K562 (cell line): ENCODE results near the gene OCA2. TPM values are rescaled to one million over a fixed set of nuclear protein-coding genes. Genes with fewer than 3 reads are reported as not detected.

Experiments used
- ATAC-seq: fragments of 200-7000 bp; cut with Tn5 transposase; 3 replicates; pipeline ENCODE4 v1.9.1; 2020; ENCODE audit warnings: moderate library complexity
- BruUV-seq: library from RNA; stranded (reverse); fragments of 400-500 nt; replicated peaks from 2 replicates; lab custom pipeline; 2021; lab: Mats Ljungman, UMichigan
- CTCF ChIA-PET: fragments of 300-600 bp; formaldehyde crosslinking; extraction: SDS; loops from one replicate; lab custom pipeline; 2021; ENCODE audit warnings: low intra/inter-chr PET ratio; lab: Yijun Ruan, JAX
- POLR2A ChIA-PET: fragments of 300-600, 350-650 bp; sonication (Branson Sonifier 250); formaldehyde crosslinking; extraction: SDS; loops from one replicate; lab custom pipeline; 2021; ENCODE audit warnings: antibody characterized with exemption, inconsistent platforms; lab: Yijun Ruan, JAX
- DNase-seq, 4 experiments: peaks; one replicate each; pipeline versions ENCODE4 v3.0.0 to v3.0.0-alpha.2; 2011 to 2018; ENCODE audit warnings: low spot score in 3 of 4, mixed read lengths in 3 of 4; ENCODE audit errors: extremely low read depth in 1 of 4
- FAIRE-seq: peaks from 2 replicates; lab custom pipeline; 2011; peaks lifted over from hg19 to GRCh38; lab: Jason Lieb, UNC
- H2AFZ ChIP-seq: 2 replicates; pipeline ENCODE4 v1.6.0; 2011; ENCODE audit warnings: low read depth, low read length, control low read depth, inconsistent platforms
- H3K27ac ChIP-seq: fragments of 200-600 bp; 3 replicates; pipeline ENCODE4 v1.8.0; 2011; ENCODE audit warnings: low read depth, mild to moderate bottlenecking, control low read depth, inconsistent platforms, low read length, moderate library complexity, mixed read lengths; ENCODE audit errors: extremely low read depth
- H3K27me3 ChIP-seq, 2 experiments: fragments of 300-600 bp in 1 of 2; 2 replicates in 1 of 2; 3 replicates in 1 of 2; pipeline versions ENCODE4 v1.6.0 to v1.8.0; 2011; ENCODE audit warnings: inconsistent platforms in 2 of 2, low read length in 2 of 2, mild to moderate bottlenecking in 1 of 2, mixed read lengths in 1 of 2, moderate library complexity in 1 of 2; ENCODE audit not compliant: control insufficient read depth in 2 of 2, insufficient read depth in 2 of 2
- H3K36me3 ChIP-seq: fragments of 300-600 bp; 3 replicates; pipeline ENCODE4 v1.8.0; 2011; ENCODE audit warnings: mild to moderate bottlenecking, low read length, inconsistent platforms; ENCODE audit not compliant: control insufficient read depth, insufficient read depth
- H3K4me1 ChIP-seq, 2 experiments: fragments of 200-600 bp in 1 of 2; replicated peaks in 1 of 2; 2 replicates in 1 of 2; 3 replicates in 1 of 2; pipeline versions ENCODE4 v1.5.1 to v1.8.0; 2011; ENCODE audit warnings: inconsistent platforms in 2 of 2, low read length in 2 of 2, mild to moderate bottlenecking in 1 of 2, mixed read lengths in 1 of 2, moderate library complexity in 1 of 2; ENCODE audit not compliant: control insufficient read depth in 2 of 2, insufficient read depth in 2 of 2
- H3K4me2 ChIP-seq: 2 replicates; pipeline ENCODE4 v1.6.1; 2011; ENCODE audit warnings: low read length, control low read depth, inconsistent platforms, mixed read lengths; ENCODE audit not compliant: insufficient read depth
- H3K4me3 ChIP-seq: fragments of 200-600 bp; sonication (generic), shearing (Covaris generic); 2 replicates; pipeline ENCODE4 v1.5.1; 2016; ENCODE audit warnings: control low read depth, inconsistent platforms
- H3K79me2 ChIP-seq: fragments of 200-600 bp; 3 replicates; pipeline ENCODE4 v1.8.0; 2011; ENCODE audit warnings: low read length, inconsistent platforms; ENCODE audit not compliant: control insufficient read depth, insufficient read depth
- H3K9ac ChIP-seq, 2 experiments: 2 replicates each; pipeline versions ENCODE4 v1.6.0 to v1.6.1; 2011; ENCODE audit warnings: low read depth in 2 of 2, low read length in 2 of 2, control low read depth in 1 of 2, inconsistent platforms in 1 of 2, mild to moderate bottlenecking in 1 of 2, mixed read lengths in 1 of 2; ENCODE audit not compliant: insufficient read depth in 1 of 2
- H3K9me1 ChIP-seq: one replicate; pipeline ENCODE4 v1.6.0; 2011; ENCODE audit warnings: inconsistent platforms, mild to moderate bottlenecking, low read length, moderate library complexity; ENCODE audit not compliant: control insufficient read depth, insufficient read depth
- H3K9me3 ChIP-seq: replicated peaks from 2 replicates; pipeline ENCODE4 v1.5.1; 2011; ENCODE audit warnings: low read depth, low read length, inconsistent platforms; ENCODE audit not compliant: control insufficient read depth, insufficient read depth
- H4K20me1 ChIP-seq: replicated peaks from 2 replicates; pipeline ENCODE4 v1.6.1; 2011; ENCODE audit warnings: low read length, inconsistent platforms, mixed read lengths; ENCODE audit not compliant: control insufficient read depth, insufficient read depth
- ARNT ChIP-seq, 2 experiments: fragments of 450-650 bp; IDR thresholded peaks; 2 replicates each; pipeline ENCODE4 v1.6.1; 2016; ENCODE audit warnings: mild to moderate bottlenecking in 1 of 2
- BACH1 ChIP-seq: fragments of 200-800 bp; sonication (Bioruptor generic); IDR thresholded peaks from 2 replicates; pipeline ENCODE4 v1.6.1; 2016; ENCODE audit warnings: missing genetic modification characterization, missing compliant biosample characterization
- FOXA3 ChIP-seq, 2 experiments: fragments of 450-650 bp in 1 of 2; sonication (generic) in 1 of 2; formaldehyde crosslinking; IDR thresholded peaks in 1 of 2; conservative IDR thresholded peaks in 1 of 2; 2 replicates each; pipeline versions ENCODE4 v1.4.0 to v1.8.0; 2020 to 2022; ENCODE audit warnings: mild to moderate bottlenecking in 2 of 2, missing genetic modification reagents in 1 of 2
- MXI1 ChIP-seq: IDR thresholded peaks from 2 replicates; pipeline ENCODE4 v1.6.1; 2011; ENCODE audit warnings: low read depth, mild to moderate bottlenecking, improper control_type of control experiment, low read length
- ZBTB7A ChIP-seq: IDR thresholded peaks from 2 replicates; pipeline ENCODE4 v1.6.1; 2011; ENCODE audit warnings: low read depth, mild to moderate bottlenecking, low read length, moderate library complexity, borderline replicate concordance; ENCODE audit not compliant: control insufficient read depth
- ZNF124 ChIP-seq: sonication (generic); formaldehyde crosslinking; IDR thresholded peaks from 2 replicates; pipeline ENCODE4 v1.8.1; 2022; ENCODE audit warnings: missing genetic modification reagents
- WGBS: fragments of 100-300 bp; shearing (Covaris generic); methylation state at CpG from one replicate; pipeline ENCODE4 v1.1.6; 2016; ENCODE audit warnings: low coverage, mixed read lengths; ENCODE audit not compliant: insufficient coverage; ENCODE audit errors: missing lambda C conversion rate; 5-methylcytosine and 5-hydroxymethylcytosine counted together
- in situ Hi-C: fragments of 300-500 bp; cut with MboI; formaldehyde crosslinking; loops from 4 replicates; pipeline ENCODE4 v1.15.0; 2018; ENCODE audit warnings: inconsistent platforms, mixed read lengths
- intact Hi-C: fragments of 100-400 bp; cut with micrococcal nuclease; formaldehyde crosslinking; loops from 2 replicates; pipeline ENCODE4 v1.14.2; 2022
- polyA plus RNA-seq, 8 experiments: library from polyadenylated mRNA; depleted of rRNA in 4 of 8; stranded (reverse) in 5 of 8; unstranded in 3 of 8; fragments of >200 nt; fragmentation: Nextera tagmentation in 2 of 8; fragmentation: Illumina TruSeq in 1 of 8; extraction: Ambion mirVana in 2 of 8; extraction: Trizol in 1 of 8; gene quantifications; 2 replicates each; pipeline versions ENCODE4 v1.2.1 to v1.2.3, GENCODE V29; 2011 to 2014; ENCODE audit warnings: inconsistent platforms in 1 of 8, missing spikeins in 1 of 8
- total RNA-seq, 7 experiments: library from RNA; depleted of rRNA in 6 of 7; stranded (reverse); fragments of >200 nt in 6 of 7; fragmentation: Illumina TruSeq in 2 of 7; extraction: Trizol in 2 of 7; gene quantifications; 2 replicates each; pipeline versions ENCODE4 v1.2.1 to v1.2.3, GENCODE V29; 2011 to 2021; ENCODE audit warnings: low replicate concordance in 1 of 7
- TF ChIP-seq, protein P1 (sequence below): fragments of 250-450 bp; sonication (Bioruptor Pico); IDR thresholded peaks from 2 replicates; pipeline ENCODE4 v1.8.0; 2021; ENCODE audit warnings: moderate library complexity, mild to moderate bottlenecking, inconsistent platforms

Gene OCA2
- total and polyA plus RNA-seq, 9 of the 15 experiments (the other 6 are each of a cell fraction or from before 2014, with no cell fraction given): 0.07 to 0.59 (median 0.17) TPM; not detected in 1

DNA sequence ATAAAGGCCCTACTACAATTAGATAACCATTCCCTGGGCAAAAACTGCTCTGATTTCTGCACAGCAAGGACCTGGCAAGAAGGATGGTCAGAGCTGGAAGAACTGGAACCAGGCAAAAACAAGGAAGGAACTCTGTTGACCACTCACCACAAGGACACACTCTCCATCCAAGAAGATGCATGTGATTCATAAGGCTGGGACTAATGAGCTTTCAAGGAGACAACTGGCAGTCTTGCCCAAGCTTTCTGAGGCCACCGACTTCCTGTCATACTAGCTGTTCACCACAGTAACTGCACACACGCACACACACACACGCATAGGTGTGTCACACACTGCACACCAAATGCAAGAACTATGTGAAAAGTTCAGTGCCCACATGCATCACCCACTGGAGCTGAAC, 256.6 kb downstream of the OCA2 start:
- no peaks in the 10 kb centered on the region for H4K20me1 ChIP-seq
- WGBS: 0% methylated on average over 3 of the region's 3 CpGs
- BruUV-seq: no TSS peak
- ChIA-PET POLR2A (no interaction called here), CTCF (no interaction called here)
- H3K4me1 ChIP-seq: no peaks in the 10 kb centered on the region
- H3K9me3 ChIP-seq: no peaks in the 10 kb centered on the region
- in situ Hi-C loops: no loop called here
- no peak overlapping the region for H3K4me2 ChIP-seq
- FAIRE-seq: no peak
- H3K27me3 ChIP-seq: peaks cover 2 to 15% of the 10 kb centered on the region in 2 experiments; a peak in 3 of 5 replicates
- H3K4me3 ChIP-seq: no peak overlapping the region
- no peaks in the 10 kb centered on the region for H3K79me2 ChIP-seq
- no peaks in the 10 kb centered on the region for H3K36me3 ChIP-seq
- H3K9ac ChIP-seq: no peak overlapping the region
- no peak overlapping the region for H3K27ac ChIP-seq
- no peak for DNase-seq
- H2AFZ ChIP-seq: no peak overlapping the region
- intact Hi-C loops: no loop called here
- H3K9me1 ChIP-seq: no peaks in the 10 kb centered on the region
- no peak for TF ChIP-seq MXI1
- TF ChIP-seq ARNT (IDR thresholded peaks at IDR 0.05): no peak
- TF ChIP-seq ZNF124 (CRISPR knock-in tag): no peak
- no peak for TF ChIP-seq ZBTB7A
- no peak for TF ChIP-seq BACH1
- TF ChIP-seq, protein P1, sequence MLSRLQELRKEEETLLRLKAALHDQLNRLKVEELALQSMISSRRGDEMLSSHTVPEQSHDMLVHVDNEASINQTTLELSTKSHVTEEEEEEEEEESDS (CRISPR knock-in tag): no peak
- no peak for TF ChIP-seq FOXA3 (CRISPR knock-in tag; conservative IDR thresholded peaks at IDR 0.05 in 1 of 2, IDR thresholded peaks at IDR 0.05 in 1 of 2)
- ATAC-seq: no peak
